IMR-90 (cell line): ENCODE measurements around the gene GYG2. TPM values are rescaled to one million over a fixed set of nuclear protein-coding genes. Genes with fewer than 3 reads are reported as not detected.
"Not testable (repeated sequence)": the region's sequence is repeated elsewhere in the genome, so short reads cannot be mapped to it uniquely, and the experiment has no call there.

Experiments
- ATAC-seq: fragments of 200-7000 bp; cut with Tn5 transposase; 2 replicates; pipeline ENCODE4 v1.9.1; 2020; ENCODE audit warnings: low read depth, mild to moderate bottlenecking, moderate library complexity
- BruUV-seq: library from RNA; stranded (reverse); fragments of 400-500 nt; replicated peaks from 2 replicates; lab custom pipeline; 2021; lab: Mats Ljungman, UMichigan
- CTCF ChIA-PET: fragments of 300-600 bp; formaldehyde crosslinking; extraction: SDS; loops from one replicate; lab custom pipeline; 2021; ENCODE audit warnings: antibody characterized with exemption; lab: Yijun Ruan, JAX
- POLR2A ChIA-PET: fragments of 300-600 bp; sonication (Branson Sonifier 250); formaldehyde crosslinking; loops from one replicate; lab custom pipeline; 2022; ENCODE audit warnings: antibody characterized with exemption; ENCODE audit not compliant: unreplicated experiment; lab: Charles Lee
- DNase-seq: peaks from one replicate; pipeline ENCODE4 v3.0.0; 2013
- H2AFZ ChIP-seq: replicated peaks from 2 replicates; pipeline ENCODE3; 2013; ENCODE audit warnings: low read length, mild to moderate bottlenecking; ENCODE audit not compliant: poor library complexity
- H2AK5ac ChIP-seq: 2 replicates; pipeline ENCODE4 v1.6.1; 2013; ENCODE audit warnings: low read depth, low read length, inconsistent platforms
- H2AK9ac ChIP-seq: replicated peaks from 2 replicates; pipeline ENCODE3; 2013; ENCODE audit warnings: mild to moderate bottlenecking, low read depth, low read length, moderate library complexity; ENCODE audit not compliant: poor library complexity
- H2BK120ac ChIP-seq: 2 replicates; pipeline ENCODE4 v1.6.1; 2013; ENCODE audit warnings: low read depth, low read length, inconsistent platforms
- H2BK15ac ChIP-seq: 3 replicates; pipeline ENCODE4 v1.6.1; 2013; ENCODE audit warnings: low read depth, low read length, inconsistent platforms
- H2BK20ac ChIP-seq: 2 replicates; pipeline ENCODE4 v1.6.1; 2013; ENCODE audit warnings: low read depth, mild to moderate bottlenecking, inconsistent platforms, low read length, moderate library complexity
- H2BK5ac ChIP-seq: 2 replicates; pipeline ENCODE4 v1.6.1; 2013; ENCODE audit warnings: mild to moderate bottlenecking, low read depth, low read length, inconsistent platforms; ENCODE audit not compliant: poor library complexity, severe bottlenecking
- H3K14ac ChIP-seq: replicated peaks from 2 replicates; pipeline ENCODE4 v1.6.1; 2013; ENCODE audit warnings: low read depth, low read length, inconsistent platforms
- H3K18ac ChIP-seq: 2 replicates; pipeline ENCODE4 v1.6.1; 2013; ENCODE audit warnings: low read depth, low read length, control low read depth
- H3K23ac ChIP-seq: 2 replicates; pipeline ENCODE4 v1.6.1; 2013; ENCODE audit warnings: low read depth, low read length, inconsistent platforms
- H3K27ac ChIP-seq: 2 replicates; pipeline ENCODE4 v1.5.1; 2013; ENCODE audit warnings: mild to moderate bottlenecking, control low read depth, low read length; ENCODE audit not compliant: insufficient read depth
- H3K27me3 ChIP-seq: 2 replicates; pipeline ENCODE4 v1.6.1; 2013; ENCODE audit warnings: low read length; ENCODE audit not compliant: control insufficient read depth, insufficient read depth
- H3K36me3 ChIP-seq: 2 replicates; pipeline ENCODE4 v1.6.1; 2013; ENCODE audit warnings: low read length, mixed read lengths; ENCODE audit not compliant: control insufficient read depth, insufficient read depth
- H3K4ac ChIP-seq: 2 replicates; pipeline ENCODE4 v1.6.1; 2013; ENCODE audit warnings: low read depth, low read length, inconsistent platforms
- H3K4me1 ChIP-seq: 2 replicates; pipeline ENCODE4 v1.6.1; 2013; ENCODE audit warnings: low read length, mixed read lengths; ENCODE audit not compliant: control insufficient read depth, insufficient read depth
- H3K4me2 ChIP-seq: 2 replicates; pipeline ENCODE4 v1.6.1; 2013; ENCODE audit warnings: low read depth, mild to moderate bottlenecking, control low read depth, low read length, moderate library complexity
- H3K4me3 ChIP-seq: 2 replicates; pipeline ENCODE4 v1.5.1; 2013; ENCODE audit warnings: low read depth, mild to moderate bottlenecking, control low read depth, low read length, moderate library complexity; ENCODE audit not compliant: insufficient read depth
- H3K56ac ChIP-seq: 2 replicates; pipeline ENCODE4 v1.6.1; 2013; ENCODE audit warnings: low read length, inconsistent platforms; ENCODE audit not compliant: insufficient read depth; ENCODE audit errors: extremely low read depth
- H3K79me1 ChIP-seq, 2 experiments: 2 replicates each; pipeline ENCODE4 v1.6.1; 2013; ENCODE audit warnings: low read length in 2 of 2, inconsistent platforms in 1 of 2, low read depth in 1 of 2
- H3K9ac ChIP-seq: 2 replicates; pipeline ENCODE4 v1.6.1; 2013; ENCODE audit warnings: low read depth, low read length, control low read depth
- H3K9me1 ChIP-seq: 2 replicates; pipeline ENCODE4 v1.6.1; 2013; ENCODE audit warnings: low read length, inconsistent platforms; ENCODE audit not compliant: insufficient read depth
- H3K9me3 ChIP-seq: 2 replicates; pipeline ENCODE4 v1.6.1; 2013; ENCODE audit warnings: low read length; ENCODE audit not compliant: control insufficient read depth, insufficient read depth
- H4K20me1 ChIP-seq: 2 replicates; pipeline ENCODE4 v1.6.1; 2013; ENCODE audit warnings: low read length, inconsistent platforms; ENCODE audit not compliant: insufficient read depth
- H4K5ac ChIP-seq: 2 replicates; pipeline ENCODE4 v1.6.1; 2013; ENCODE audit warnings: mild to moderate bottlenecking, low read depth, low read length, control low read depth
- H4K8ac ChIP-seq, 2 experiments: 2 replicates each; pipeline ENCODE4 v1.6.1; 2013; ENCODE audit warnings: low read depth in 2 of 2, low read length in 2 of 2, control low read depth in 1 of 2, inconsistent platforms in 1 of 2
- H4K91ac ChIP-seq: 2 replicates; pipeline ENCODE4 v1.6.1; 2013; ENCODE audit warnings: low read depth, low read length, inconsistent platforms; ENCODE audit not compliant: insufficient read depth
- WGBS, 2 experiments: methylation state at CpG; one replicate each; pipeline versions ENCODE4 v1.1.5 to v1.1.7; 2013; ENCODE audit warnings: missing lambda C conversion rate in 2 of 2; ENCODE audit not compliant: insufficient read length in 1 of 2; ENCODE audit errors: extremely low coverage in 2 of 2; 5-methylcytosine and 5-hydroxymethylcytosine counted together
- dilution Hi-C: fragments of 300-500 bp; cut with HindIII; formaldehyde crosslinking; loops from one replicate; pipeline ENCODE4 v1.14.3; 2018; ENCODE audit warnings: low sequenced_read_pairs; ENCODE audit not compliant: unreplicated experiment
- in situ Hi-C: fragments of 300-500 bp; cut with MboI; formaldehyde crosslinking; loops from 3 replicates; pipeline ENCODE4 v1.14.3; 2019; ENCODE audit warnings: low sequenced_read_pairs, inconsistent platforms, mixed read lengths
- intact Hi-C: fragments of 100-400 bp; cut with micrococcal nuclease; formaldehyde crosslinking; loops from 2 replicates; pipeline ENCODE4 v1.10.0; 2022
- polyA plus RNA-seq, 3 experiments: library from polyadenylated mRNA; depleted of rRNA; stranded (reverse); fragments of >200 nt; gene quantifications; 2 replicates each; pipeline ENCODE4 v1.2.3, GENCODE V29; 2012; ENCODE audit warnings: low replicate concordance in 1 of 3
- total RNA-seq: library from RNA; depleted of rRNA; stranded (reverse); fragments of >200 nt; gene quantifications from 2 replicates; pipeline ENCODE4 v1.2.3, GENCODE V29; 2012

GYG2 gene
- total and polyA plus RNA-seq, 2 of the 4 experiments (the other 2 are of a cell fraction), result 9.6 to 13.1 TPM

DNA sequence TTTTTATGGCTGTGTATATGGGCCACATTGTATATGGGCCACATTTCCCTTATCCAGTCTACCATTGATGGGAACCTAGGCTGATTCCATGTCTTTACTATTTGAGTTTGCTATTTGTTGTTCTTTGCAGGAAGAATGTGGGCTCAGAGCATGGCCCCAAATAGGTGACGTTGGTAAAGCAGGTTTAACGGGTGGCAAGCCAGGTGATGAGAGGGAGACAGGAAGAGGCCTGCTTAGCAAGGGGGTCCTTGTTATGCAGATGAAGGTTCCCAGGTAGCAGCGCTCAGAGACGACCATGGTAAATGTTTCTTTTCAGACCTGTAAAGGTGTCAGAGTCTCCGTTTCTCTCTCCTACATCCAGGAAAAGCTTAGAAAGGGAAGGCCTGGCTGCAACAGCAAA, 28.8 kb upstream of the GYG2 start:
- H4K20me1 ChIP-seq, H2AFZ ChIP-seq, dilution Hi-C loops, intact Hi-C loops, ATAC-seq, H3K27me3 ChIP-seq, H3K14ac ChIP-seq, H3K23ac ChIP-seq, H3K9me3 ChIP-seq, H2BK5ac ChIP-seq, CTCF ChIA-PET, H3K4ac ChIP-seq, H3K27ac ChIP-seq, BruUV-seq, H3K4me2 ChIP-seq, H2AK9ac ChIP-seq, H3K9me1 ChIP-seq, POLR2A ChIA-PET, H4K8ac ChIP-seq, H3K4me1 ChIP-seq, H4K5ac ChIP-seq, H3K18ac ChIP-seq, H4K91ac ChIP-seq, H3K9ac ChIP-seq, H3K36me3 ChIP-seq, H3K4me3 ChIP-seq, H2AK5ac ChIP-seq, H2BK15ac ChIP-seq, H3K79me1 ChIP-seq, H2BK20ac ChIP-seq, H3K56ac ChIP-seq, DNase-seq, H2BK120ac ChIP-seq: not testable (repeated sequence)
- no CpG with 5 or more reads among the region's 5 CpGs for WGBS, 2 experiments
- in situ Hi-C loops, result loop anchor here (25.0 kb wide), 1 partner anchor 1338 kb away; the partner anchor contains the start of gene ASMTL
